Spleen (tissue), 7 donors: ENCODE data around the gene DNASE1.

Experiments
- CTCF ChIP-seq, 11 experiments: fragments of 200-600 bp in 7 of 11; fragments of 450-650 bp in 4 of 11; sonication (generic) in 4 of 11; IDR thresholded peaks in 8 of 11; conservative IDR thresholded peaks in 3 of 11; 1 replicate in 7 of 11; 2 replicates in 4 of 11; pipeline versions ENCODE4 v1.4.0 to v1.8.0; 2016 to 2021; ENCODE audit warnings: antibody characterized with exemption in 11 of 11, inconsistent platforms in 4 of 11, mild to moderate bottlenecking in 1 of 11
- POLR2A ChIP-seq, 3 donors: fragments of 450-650 bp; IDR thresholded peaks; one replicate each; pipeline ENCODE4 v1.5.1; 2017; ENCODE audit warnings: antibody characterized with exemption in 3 of 3, mild to moderate bottlenecking in 1 of 3
- POLR2AphosphoS5 ChIP-seq, 3 donors: sonication (generic); formaldehyde crosslinking; IDR thresholded peaks; one replicate each; pipeline ENCODE4 v1.5.1; 2017; ENCODE audit warnings: antibody characterized with exemption in 3 of 3
- donor health status: DM: no; HTN: no; CAD: no; lungs with moderate emphysema.
- donor health status: DM: no; HTN: no; CAD: no.
- donor health status: DM: no; HTN: no; CAD: no.

- TF ChIP-seq CTCF (IDR thresholded peaks at IDR 0.05 in 8 of 11, conservative IDR thresholded peaks at IDR 0.05 in 3 of 11) (no peak), POLR2A (IDR thresholded peaks at IDR 0.05) (no peak), POLR2AphosphoS5 (IDR thresholded peaks at IDR 0.05) (no peak)
Observed at GRCh38 chr16:3702082-3702481, 47.6 kb downstream of the DNASE1 start.
